ENCODE data around the gene CENPT.

DNA sequence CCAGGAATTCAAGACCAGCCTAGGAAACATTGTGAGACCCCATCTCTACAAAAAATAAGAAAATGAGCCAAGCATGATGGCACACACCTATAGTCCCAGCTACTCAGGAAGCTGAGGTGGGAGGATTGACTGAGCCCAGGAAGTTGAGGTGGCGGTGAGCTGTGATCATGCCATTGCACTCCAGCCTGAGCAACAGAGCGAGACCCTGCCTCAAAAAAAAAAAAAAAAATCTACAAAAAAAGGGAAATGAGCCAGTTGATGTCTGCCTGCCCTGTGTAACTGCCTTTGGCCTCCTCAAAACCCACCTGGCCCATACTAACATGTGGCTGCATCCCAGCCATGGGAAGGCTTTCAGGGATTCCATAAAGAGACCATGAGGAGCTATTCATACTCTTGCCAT lies 45.6 kb downstream of the CENPT start:
- no peak for TF ChIP-seq MAZ (IDR thresholded peaks at IDR 0.05; ENCODE audit: borderline replicate concordance, low read depth, low read length)
- no peak for TF ChIP-seq MAZ (CRISPR knock-in tag; IDR thresholded peaks at IDR 0.05; ENCODE audit: low read depth)
- TF ChIP-seq ZNF232 (CRISPR knock-in tag; IDR thresholded peaks at IDR 0.05; ENCODE audit: borderline replicate concordance) = no peak
- TF ChIP-seq SMARCC2 (IDR thresholded peaks at IDR 0.05) = no peak
- TF ChIP-seq ZNF282 (IDR thresholded peaks at IDR 0.05; ENCODE audit: partially characterized antibody) = no peak
- TF ChIP-seq CREB1 (IDR thresholded peaks at IDR 0.05) = no peak
- no peak for TF ChIP-seq CREB1 (CRISPR knock-in tag; IDR thresholded peaks at IDR 0.05)
- TF ChIP-seq DDIT3 (CRISPR knock-in tag; IDR thresholded peaks at IDR 0.05) = no peak
- TF ChIP-seq FOSL2 (CRISPR knock-in tag; IDR thresholded peaks at IDR 0.05) = no peak
- no peak for TF ChIP-seq SP4 (CRISPR knock-in tag; IDR thresholded peaks at IDR 0.05)
- no peak for TF ChIP-seq ARID5B (CRISPR knock-in tag; IDR thresholded peaks at IDR 0.05)
- TF ChIP-seq, protein P1, sequence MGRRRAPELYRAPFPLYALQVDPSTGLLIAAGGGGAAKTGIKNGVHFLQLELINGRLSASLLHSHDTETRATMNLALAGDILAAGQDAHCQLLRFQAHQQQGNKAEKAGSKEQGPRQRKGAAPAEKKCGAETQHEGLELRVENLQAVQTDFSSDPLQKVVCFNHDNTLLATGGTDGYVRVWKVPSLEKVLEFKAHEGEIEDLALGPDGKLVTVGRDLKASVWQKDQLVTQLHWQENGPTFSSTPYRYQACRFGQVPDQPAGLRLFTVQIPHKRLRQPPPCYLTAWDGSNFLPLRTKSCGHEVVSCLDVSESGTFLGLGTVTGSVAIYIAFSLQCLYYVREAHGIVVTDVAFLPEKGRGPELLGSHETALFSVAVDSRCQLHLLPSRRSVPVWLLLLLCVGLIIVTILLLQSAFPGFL (CRISPR knock-in tag; IDR thresholded peaks at IDR 0.05) = no peak
- TF ChIP-seq ZNF549 (CRISPR knock-in tag; IDR thresholded peaks at IDR 0.05) = no peak
- no peak for TF ChIP-seq ZZZ3 (CRISPR knock-in tag; IDR thresholded peaks at IDR 0.05; ENCODE audit: borderline replicate concordance)
